ENCODE results near the gene AGO3.

The AGO3 gene

GRCh38 chr1:36098650-36099365, 167.9 kb downstream of the AGO3 start:
- no peak for DNase-seq

DNA sequence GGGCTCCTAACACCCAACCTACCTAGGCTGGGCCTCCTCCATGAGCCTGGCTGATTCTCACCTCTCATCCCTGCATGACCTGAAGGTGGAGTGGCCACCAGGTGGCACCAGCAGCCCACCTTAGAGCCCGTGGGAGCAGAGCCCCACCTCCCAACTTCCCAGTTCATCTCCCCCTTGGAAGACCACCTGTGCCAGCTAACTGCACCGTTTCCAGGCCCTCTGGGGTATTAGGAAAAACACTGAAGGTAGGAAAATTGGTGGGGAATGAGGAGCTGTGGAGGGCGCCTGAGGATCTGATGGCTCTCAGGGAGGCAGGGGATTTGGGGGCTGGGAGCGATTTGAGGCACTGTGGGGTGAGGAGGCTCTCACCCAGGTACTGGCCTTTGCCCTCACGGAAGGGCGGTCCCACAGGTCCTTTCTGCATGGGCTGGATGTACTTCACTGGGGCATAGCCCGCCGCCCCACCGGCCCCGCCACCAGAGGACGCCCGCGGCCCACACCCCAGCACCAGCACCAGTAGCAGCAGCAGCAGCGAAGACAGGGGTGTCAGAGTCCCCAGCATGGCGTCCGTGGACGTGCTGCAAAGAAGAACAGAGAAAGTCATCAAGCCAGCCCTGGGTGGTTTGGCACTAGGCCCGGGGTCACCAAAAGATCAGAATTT, 168.9 kb downstream of the AGO3 start:
- peak; percentile 76 for DNase-seq

GRCh38 chr1:36100376-36100775, 169.5 kb downstream of the AGO3 start:
- no peak for DNase-seq

DNA sequence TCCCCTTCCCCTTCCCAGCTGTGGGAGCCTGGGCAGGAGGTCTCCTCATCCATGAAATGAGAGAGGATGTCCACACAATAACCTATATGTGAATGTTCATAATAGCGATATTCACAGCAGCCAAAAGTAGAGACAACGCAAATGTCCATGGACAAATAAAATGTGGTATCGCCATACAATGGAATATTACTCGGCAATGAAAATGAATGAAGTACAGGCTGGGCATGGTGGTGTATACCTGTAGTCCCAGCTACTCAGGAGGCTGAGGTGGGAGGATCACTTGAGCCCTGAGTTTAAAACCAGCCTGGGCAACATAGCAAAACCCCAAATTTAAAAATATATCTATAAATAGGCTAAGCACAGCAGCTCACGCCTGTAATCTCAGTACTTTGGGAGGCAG, 170.6 kb downstream of the AGO3 start:
- no peak for DNase-seq

DNA sequence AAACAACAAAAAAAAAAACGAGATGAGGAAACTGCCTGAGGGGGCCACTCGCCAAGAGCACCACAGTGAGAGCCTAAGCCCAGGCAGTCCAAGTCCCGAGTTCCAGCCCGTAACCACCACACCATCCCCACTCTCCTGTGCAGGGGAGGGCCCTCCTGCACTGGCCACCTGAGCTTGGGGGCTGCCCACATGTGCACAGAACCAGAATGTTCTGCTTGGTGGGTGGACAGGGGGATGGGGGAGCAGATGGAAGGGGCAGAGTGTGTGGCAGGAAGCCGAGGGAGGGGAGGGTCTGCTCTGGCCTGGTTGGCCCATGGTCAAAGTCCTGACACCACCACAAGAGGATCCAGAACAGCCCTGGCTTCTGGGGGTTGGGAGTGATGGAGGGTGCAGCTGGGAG, 175.4 kb downstream of the AGO3 start:
- no peak for DNase-seq

- no peak for DNase-seq
These were observed 176.5 kb downstream of the AGO3 start for GRCh38 chr1:36107394-36107793.

DNA sequence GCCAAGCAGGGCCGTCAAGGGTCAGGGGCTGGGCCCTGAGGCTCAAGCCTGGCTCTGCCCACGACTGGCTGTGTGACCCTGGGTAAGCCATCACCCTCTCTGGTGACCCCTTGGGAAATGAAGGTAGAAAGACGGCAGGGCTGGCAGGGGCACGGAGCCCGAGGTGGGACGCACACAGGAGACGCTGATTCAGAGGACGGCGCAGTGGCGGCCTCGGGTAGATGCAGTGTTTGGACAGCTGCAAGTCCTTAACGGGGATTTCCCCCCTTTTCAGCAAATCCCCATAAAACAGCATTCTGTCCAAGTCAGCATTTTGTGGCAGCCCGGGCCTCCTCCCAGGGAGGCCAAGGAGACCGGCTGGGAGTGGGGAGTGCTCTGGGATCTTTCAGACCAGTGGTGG, 177.4 kb downstream of the AGO3 start:
- no peak for DNase-seq

GRCh38 chr1:36109041-36109679, 178.3 kb downstream of the AGO3 start:
- peak; percentile 29 for DNase-seq

GRCh38 chr1:36111151-36111550, 180.2 kb downstream of the AGO3 start:
- DNase-seq = no peak

DNA sequence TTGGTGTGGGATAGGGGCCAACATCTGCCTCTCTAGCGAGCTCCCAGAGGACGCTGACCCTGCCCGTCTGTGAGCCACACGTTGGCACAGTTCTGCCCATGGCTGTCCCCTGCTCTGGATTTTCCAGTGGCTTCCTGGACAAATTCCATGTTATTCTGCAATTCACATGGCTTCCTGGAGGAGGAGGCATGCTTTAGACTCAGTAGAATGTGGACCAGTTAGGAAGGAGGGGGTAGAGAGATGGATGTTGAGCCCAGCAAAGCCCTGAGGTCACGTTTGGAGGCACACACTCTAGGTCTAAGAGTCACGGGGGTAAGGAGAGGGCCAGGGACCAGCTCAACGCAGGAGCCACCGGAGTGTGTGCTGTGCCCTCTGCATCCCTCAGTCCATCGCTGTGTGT, 181.9 kb downstream of the AGO3 start:
- no peak for DNase-seq

- no peak for DNase-seq
These were observed 183.5 kb downstream of the AGO3 start for GRCh38 chr1:36114371-36114770.

GRCh38 chr1:36115200-36115669, 184.3 kb downstream of the AGO3 start:
- no peak for DNase-seq

DNA sequence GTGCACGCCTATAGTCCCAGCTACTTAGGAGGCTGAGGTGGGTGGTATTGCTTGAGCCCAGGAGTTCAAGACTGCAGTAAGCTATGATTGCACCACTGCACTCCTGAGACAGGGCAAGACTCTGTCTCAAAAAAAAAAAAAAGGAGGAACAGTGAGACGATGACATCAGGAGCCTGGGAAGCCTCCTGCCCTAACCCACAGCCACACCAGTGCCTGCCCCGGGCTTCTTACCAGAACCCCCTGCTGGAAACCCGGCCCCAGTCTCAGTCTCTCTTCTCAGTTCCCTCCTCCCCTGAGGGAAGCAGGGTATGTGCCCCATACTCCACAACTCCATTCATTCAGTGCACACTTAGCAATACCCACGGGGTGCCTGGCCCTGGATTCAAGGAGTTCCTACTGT, 185.0 kb downstream of the AGO3 start:
- no peak for DNase-seq

- no peak for DNase-seq
These were observed 186.0 kb downstream of the AGO3 start for GRCh38 chr1:36116901-36117300.

DNA sequence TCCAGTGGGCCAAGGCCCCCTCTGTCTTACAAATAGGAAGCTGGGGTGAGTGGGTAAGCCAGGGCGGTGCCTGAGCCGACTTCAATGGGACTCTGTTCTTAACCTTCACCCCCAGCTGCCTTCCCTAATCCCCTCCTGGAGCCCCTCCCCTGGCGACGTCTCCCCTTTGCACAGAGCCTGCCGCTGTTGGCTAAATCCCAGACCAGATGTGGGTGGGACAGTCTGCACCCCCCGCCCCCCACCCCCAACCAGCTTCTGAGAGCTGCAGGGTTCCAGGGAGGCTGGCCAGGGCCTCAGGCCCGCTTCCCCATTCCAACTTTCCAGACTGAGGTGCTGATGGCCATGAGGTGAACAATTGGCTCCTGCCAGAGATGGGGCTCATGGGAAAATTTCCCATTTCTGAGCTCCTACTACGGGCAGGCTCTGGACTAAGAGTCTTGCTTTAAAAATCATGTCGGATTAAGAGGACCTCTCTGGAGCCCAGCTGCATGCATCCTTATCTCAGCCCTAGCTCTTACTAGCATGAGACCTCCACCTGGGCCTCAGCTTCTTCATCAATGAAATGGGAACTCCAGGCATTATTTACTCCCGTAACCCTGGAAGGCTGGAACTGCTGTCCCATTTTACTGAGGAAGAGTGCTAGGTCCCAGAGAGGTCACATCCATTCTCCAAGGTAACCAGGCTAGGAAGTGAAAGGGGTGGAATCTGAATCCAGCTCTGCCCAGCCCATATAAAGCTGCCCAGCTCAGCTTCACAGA, 187.7 kb downstream of the AGO3 start:
- no peak for DNase-seq

GRCh38 chr1:36119456-36119855, 188.6 kb downstream of the AGO3 start:
- no peak for DNase-seq

All from activated naive CD4-positive, alpha-beta T cell treated with Interleukin-2 at 50 U/mL for 16 hours (primary cell).